ENCODE results near the gene NR4A1. TPM values are rescaled to one million over a fixed set of nuclear protein-coding genes. Genes with fewer than 3 reads are reported as not detected.

Gene NR4A1
- total and polyA plus RNA-seq, 2 of the 13 experiments (the other 11 are each of a cell fraction or from before 2014, with no cell fraction given): 5.7 to 15.2 TPM

DNA sequence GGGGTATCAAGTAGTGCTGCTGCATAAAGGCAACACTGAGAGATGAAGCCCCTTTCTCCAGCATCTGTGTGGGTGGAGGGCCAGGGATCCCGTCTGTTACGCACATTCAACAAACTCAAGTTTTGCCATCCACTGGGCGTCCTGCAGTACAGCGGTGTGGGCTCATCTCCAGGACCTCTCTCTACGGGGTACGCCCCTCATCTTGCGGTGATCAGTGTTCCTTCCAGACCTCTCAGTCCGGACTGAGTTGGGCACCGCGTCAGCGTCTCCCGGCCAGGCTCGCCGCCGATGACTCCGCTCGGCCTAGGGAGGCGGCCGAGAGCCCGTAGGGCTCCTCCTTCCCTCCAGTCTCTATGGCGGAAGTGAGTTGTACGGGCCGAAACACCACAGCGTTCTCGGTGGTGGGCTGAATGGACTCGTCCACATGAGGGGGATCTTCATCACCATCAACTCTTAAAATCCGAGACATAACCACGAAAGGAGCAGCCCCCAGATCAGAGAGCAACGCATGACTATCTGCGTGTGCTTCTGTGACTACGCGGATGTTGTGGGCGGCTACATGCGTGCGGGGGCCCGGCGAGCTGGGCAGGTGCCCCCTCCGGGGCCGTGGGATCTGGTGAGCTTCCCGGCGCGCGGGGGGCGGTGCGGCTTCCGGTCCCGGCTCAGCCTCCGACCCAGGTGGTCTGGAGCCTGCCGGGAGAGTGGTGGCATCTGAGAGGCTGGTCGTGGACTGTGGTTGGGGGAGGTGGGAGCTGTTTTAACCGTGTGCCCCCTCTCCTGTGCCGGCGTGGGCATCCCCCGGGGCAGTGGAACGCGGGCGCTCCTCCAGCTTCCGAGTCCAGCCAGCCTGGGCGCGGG, 18.3 kb downstream of the NR4A1 start, which contains the start of gene ATG101 (continued):
- TF ChIP-seq, protein P1, sequence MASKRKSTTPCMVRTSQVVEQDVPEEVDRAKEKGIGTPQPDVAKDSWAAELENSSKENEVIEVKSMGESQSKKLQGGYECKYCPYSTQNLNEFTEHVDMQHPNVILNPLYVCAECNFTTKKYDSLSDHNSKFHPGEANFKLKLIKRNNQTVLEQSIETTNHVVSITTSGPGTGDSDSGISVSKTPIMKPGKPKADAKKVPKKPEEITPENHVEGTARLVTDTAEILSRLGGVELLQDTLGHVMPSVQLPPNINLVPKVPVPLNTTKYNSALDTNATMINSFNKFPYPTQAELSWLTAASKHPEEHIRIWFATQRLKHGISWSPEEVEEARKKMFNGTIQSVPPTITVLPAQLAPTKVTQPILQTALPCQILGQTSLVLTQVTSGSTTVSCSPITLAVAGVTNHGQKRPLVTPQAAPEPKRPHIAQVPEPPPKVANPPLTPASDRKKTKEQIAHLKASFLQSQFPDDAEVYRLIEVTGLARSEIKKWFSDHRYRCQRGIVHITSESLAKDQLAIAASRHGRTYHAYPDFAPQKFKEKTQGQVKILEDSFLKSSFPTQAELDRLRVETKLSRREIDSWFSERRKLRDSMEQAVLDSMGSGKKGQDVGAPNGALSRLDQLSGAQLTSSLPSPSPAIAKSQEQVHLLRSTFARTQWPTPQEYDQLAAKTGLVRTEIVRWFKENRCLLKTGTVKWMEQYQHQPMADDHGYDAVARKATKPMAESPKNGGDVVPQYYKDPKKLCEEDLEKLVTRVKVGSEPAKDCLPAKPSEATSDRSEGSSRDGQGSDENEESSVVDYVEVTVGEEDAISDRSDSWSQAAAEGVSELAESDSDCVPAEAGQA (IDR thresholded peaks at IDR 0.05; ENCODE audit: low read depth): peak; percentile 72; the same call in 1 of the 2 replicates
- TF ChIP-seq, protein P1 (CRISPR knock-in tag; IDR thresholded peaks at IDR 0.05; ENCODE audit: borderline replicate concordance): no peak
- TF ChIP-seq, protein P2, sequence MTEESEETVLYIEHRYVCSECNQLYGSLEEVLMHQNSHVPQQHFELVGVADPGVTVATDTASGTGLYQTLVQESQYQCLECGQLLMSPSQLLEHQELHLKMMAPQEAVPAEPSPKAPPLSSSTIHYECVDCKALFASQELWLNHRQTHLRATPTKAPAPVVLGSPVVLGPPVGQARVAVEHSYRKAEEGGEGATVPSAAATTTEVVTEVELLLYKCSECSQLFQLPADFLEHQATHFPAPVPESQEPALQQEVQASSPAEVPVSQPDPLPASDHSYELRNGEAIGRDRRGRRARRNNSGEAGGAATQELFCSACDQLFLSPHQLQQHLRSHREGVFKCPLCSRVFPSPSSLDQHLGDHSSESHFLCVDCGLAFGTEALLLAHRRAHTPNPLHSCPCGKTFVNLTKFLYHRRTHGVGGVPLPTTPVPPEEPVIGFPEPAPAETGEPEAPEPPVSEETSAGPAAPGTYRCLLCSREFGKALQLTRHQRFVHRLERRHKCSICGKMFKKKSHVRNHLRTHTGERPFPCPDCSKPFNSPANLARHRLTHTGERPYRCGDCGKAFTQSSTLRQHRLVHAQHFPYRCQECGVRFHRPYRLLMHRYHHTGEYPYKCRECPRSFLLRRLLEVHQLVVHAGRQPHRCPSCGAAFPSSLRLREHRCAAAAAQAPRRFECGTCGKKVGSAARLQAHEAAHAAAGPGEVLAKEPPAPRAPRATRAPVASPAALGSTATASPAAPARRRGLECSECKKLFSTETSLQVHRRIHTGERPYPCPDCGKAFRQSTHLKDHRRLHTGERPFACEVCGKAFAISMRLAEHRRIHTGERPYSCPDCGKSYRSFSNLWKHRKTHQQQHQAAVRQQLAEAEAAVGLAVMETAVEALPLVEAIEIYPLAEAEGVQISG (CRISPR knock-in tag; IDR thresholded peaks at IDR 0.05): peak; percentile 99
- no peak for TF ChIP-seq SYNCRIP (IDR thresholded peaks at IDR 0.05; ENCODE audit: insufficient read depth, low read depth, low read length)
- peak; percentile 57; the same call in 1 of the 2 replicates for TF ChIP-seq ZSCAN21 (CRISPR knock-in tag; IDR thresholded peaks at IDR 0.05; ENCODE audit: borderline replicate concordance)
- TF ChIP-seq ZEB1 (IDR thresholded peaks at IDR 0.05; ENCODE audit: insufficient replicate concordance, low read depth): peak; percentile 39
- TF ChIP-seq SUZ12 (IDR thresholded peaks at IDR 0.05; ENCODE audit: low read depth, low read length): no peak
- TF ChIP-seq, protein P3, sequence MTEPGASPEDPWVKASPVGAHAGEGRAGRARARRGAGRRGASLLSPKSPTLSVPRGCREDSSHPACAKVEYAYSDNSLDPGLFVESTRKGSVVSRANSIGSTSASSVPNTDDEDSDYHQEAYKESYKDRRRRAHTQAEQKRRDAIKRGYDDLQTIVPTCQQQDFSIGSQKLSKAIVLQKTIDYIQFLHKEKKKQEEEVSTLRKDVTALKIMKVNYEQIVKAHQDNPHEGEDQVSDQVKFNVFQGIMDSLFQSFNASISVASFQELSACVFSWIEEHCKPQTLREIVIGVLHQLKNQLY (CRISPR knock-in tag; IDR thresholded peaks at IDR 0.05): 0 out of 2 replicates have a peak, but pooled peaks have one; percentile 36
- TF ChIP-seq, protein P4, sequence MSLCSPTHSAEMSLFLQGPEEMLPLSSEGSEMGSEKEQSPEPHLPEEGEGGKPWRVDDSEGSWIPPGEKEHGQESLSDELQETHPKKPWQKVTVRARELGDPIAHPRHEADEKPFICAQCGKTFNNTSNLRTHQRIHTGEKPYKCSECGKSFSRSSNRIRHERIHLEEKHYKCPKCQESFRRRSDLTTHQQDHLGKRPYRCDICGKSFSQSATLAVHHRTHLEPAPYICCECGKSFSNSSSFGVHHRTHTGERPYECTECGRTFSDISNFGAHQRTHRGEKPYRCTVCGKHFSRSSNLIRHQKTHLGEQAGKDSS (CRISPR knock-in tag; IDR thresholded peaks at IDR 0.05; ENCODE audit: borderline replicate concordance, low read depth): peak; percentile 25; the same call in 1 of the 2 replicates
- TF ChIP-seq ZNF136 (CRISPR knock-in tag; IDR thresholded peaks at IDR 0.05; ENCODE audit: low read depth): no peak
- TF ChIP-seq, protein P5, sequence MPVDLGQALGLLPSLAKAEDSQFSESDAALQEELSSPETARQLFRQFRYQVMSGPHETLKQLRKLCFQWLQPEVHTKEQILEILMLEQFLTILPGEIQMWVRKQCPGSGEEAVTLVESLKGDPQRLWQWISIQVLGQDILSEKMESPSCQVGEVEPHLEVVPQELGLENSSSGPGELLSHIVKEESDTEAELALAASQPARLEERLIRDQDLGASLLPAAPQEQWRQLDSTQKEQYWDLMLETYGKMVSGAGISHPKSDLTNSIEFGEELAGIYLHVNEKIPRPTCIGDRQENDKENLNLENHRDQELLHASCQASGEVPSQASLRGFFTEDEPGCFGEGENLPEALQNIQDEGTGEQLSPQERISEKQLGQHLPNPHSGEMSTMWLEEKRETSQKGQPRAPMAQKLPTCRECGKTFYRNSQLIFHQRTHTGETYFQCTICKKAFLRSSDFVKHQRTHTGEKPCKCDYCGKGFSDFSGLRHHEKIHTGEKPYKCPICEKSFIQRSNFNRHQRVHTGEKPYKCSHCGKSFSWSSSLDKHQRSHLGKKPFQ (CRISPR knock-in tag; IDR thresholded peaks at IDR 0.05; ENCODE audit: insufficient replicate concordance): no peak
- TF ChIP-seq, protein P6, sequence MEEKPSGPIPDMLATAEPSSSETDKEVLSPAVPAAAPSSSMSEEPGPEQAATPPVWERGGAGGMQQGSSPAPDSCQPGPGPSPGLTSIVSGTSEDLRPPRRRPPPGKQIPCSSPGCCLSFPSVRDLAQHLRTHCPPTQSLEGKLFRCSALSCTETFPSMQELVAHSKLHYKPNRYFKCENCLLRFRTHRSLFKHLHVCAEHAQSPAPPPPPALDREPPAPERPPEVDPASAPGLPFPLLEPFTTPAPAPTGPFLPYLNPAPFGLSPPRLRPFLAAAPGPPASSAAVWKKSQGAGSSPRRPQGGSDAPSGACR (CRISPR knock-in tag; IDR thresholded peaks at IDR 0.05): peak; percentile 63; the same call in 1 of the 2 replicates
- no peak for TF ChIP-seq ZNF850 (CRISPR knock-in tag; conservative IDR thresholded peaks at IDR 0.05)

All from HepG2 (cell line).